Aorta (tissue), 5 donors: ENCODE measurements around the gene SNU13. TPM values are rescaled to one million over a fixed set of nuclear protein-coding genes. Genes with fewer than 3 reads are reported as not detected.

Experiments
- ATAC-seq: fragments of 200-7000 bp; cut with Tn5 transposase; one replicate; pipeline ENCODE4 v1.9.1; 2022; ENCODE audit warnings: moderate library complexity; ENCODE audit not compliant: low FRiP score
- DNase-seq, 2 donors: peaks; one replicate each; pipeline ENCODE4 v3.0.0-alpha.2; 2020
- H3K27ac ChIP-seq, 2 donors: one replicate each; pipeline ENCODE4 v1.5.1; 2013; ENCODE audit warnings: low read length in 2 of 2, mild to moderate bottlenecking in 2 of 2, moderate library complexity in 2 of 2, control low read depth in 1 of 2, inconsistent platforms in 1 of 2, low read depth in 1 of 2
- H3K27me3 ChIP-seq, 2 donors: one replicate each; pipeline ENCODE4 v1.6.1; 2013; ENCODE audit warnings: control low read depth in 1 of 2, low read length in 1 of 2, mild to moderate bottlenecking in 1 of 2, moderate library complexity in 1 of 2; ENCODE audit not compliant: insufficient read depth in 2 of 2, control insufficient read depth in 1 of 2
- H3K36me3 ChIP-seq, 2 donors: one replicate each; pipeline ENCODE4 v1.6.1; 2013; ENCODE audit warnings: control low read depth in 1 of 2, low read length in 1 of 2, mild to moderate bottlenecking in 1 of 2; ENCODE audit not compliant: insufficient read depth in 2 of 2, control insufficient read depth in 1 of 2
- H3K4me1 ChIP-seq, 2 donors: one replicate each; pipeline ENCODE4 v1.6.1; 2013; ENCODE audit warnings: low read length in 2 of 2, control low read depth in 1 of 2, mild to moderate bottlenecking in 1 of 2, moderate library complexity in 1 of 2; ENCODE audit not compliant: insufficient read depth in 2 of 2, control insufficient read depth in 1 of 2
- H3K4me3 ChIP-seq, 2 donors: one replicate each; pipeline ENCODE4 v1.5.1; 2013; ENCODE audit warnings: low read length in 2 of 2, control low read depth in 1 of 2, mild to moderate bottlenecking in 1 of 2
- H3K9me3 ChIP-seq: one replicate; pipeline ENCODE4 v1.6.1; 2013; ENCODE audit warnings: mild to moderate bottlenecking, low read length; ENCODE audit not compliant: control insufficient read depth
- WGBS, 2 donors: extraction: QIAGEN DNeasy Blood & Tissue Kit; methylation state at CpG; one replicate each; pipeline ENCODE4 v1.1.7; 2013; 5-methylcytosine and 5-hydroxymethylcytosine counted together
- intact Hi-C, 2 donors: fragments of 100-400 bp; cut with DNase I; formaldehyde crosslinking; loops; one replicate each; pipeline versions ENCODE4 v1.14.2 to v1.15.0; 2022
- polyA plus RNA-seq, 2 donors: library from polyadenylated mRNA; stranded (reverse); fragments of 200-250 nt; gene quantifications; one replicate each; pipeline ENCODE4 v1.2.3, GENCODE V29; 2013
- total RNA-seq, 2 donors: library from RNA; stranded (reverse); fragmentation: NEBNext Ultra II Directional; extraction: Animal tissue kit (Norgen Biotek cat#: 25700); gene quantifications; one replicate each; pipeline ENCODE4 v1.2.1, GENCODE V29; 2021
- donor health status: healthy with polysubstance abuse.
- donor health status: Bipolar disorder and iron deficiency.
- donor health status: DM: no; HTN: no; CAD: no.
- donor health status: DM: no; HTN: no; CAD: no.
- donor health status: DM: yes; HTN: yes; CAD: no.

SNU13 gene
- total and polyA plus RNA-seq, 4 donors: 82.8 to 105 (median 92.3) TPM

DNA sequence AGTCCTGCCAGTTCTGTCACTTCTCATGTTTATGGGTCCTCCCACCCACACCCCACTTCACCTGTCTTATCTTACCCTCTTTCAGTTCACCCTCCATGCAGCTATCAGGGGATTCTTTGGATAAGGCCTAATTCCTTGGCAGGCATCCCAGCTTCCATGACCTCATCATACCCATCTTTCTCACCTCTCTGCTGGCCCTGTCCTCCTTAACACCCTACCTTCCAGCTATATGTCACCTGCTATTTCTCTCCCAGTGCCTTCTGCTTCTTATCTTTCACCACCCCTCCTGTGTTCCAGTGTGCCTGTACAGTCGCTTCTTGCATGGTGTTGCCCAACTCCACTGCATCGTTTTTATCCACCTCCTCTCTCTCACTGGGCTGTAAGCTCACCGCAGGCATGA, 28.3 kb downstream of the SNU13 start:
- intact Hi-C loops: no loop called here
- no peak overlapping the region for H3K27ac ChIP-seq
- no peaks in the 10 kb centered on the region for H3K4me1 ChIP-seq
- H3K9me3 ChIP-seq: no peaks in the 10 kb centered on the region
- H3K4me3 ChIP-seq: no peak overlapping the region
- 89 to 90% methylated on average over 3 of the region's 3 CpGs for WGBS, 2 donors
- no peaks in the 10 kb centered on the region for H3K27me3 ChIP-seq
- no peak for DNase-seq
- H3K36me3 ChIP-seq: peaks cover 22 to 23% of the 10 kb centered on the region in 2 donors
- ATAC-seq: no peak

DNA sequence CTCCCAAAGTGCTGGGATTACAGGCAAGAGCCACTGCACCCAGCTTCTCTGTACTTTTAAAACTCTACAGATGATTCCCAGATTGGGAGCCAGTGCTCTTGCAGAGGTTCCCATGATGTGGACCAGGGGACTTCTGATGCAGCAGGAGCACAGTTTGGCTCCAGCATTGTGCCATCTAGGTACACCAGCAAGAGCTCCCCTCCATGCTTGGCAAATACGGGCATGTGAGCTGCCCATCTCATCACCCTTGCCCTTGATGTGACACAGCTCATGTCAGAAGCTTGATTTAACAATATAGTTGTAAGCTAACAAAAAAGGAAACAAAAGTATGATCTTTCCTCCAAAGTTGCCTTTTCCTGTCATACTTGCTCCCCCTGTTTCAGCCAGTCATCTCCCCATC, 28.7 kb downstream of the SNU13 start:
- H3K4me3 ChIP-seq: no peak overlapping the region
- no peak overlapping the region for H3K27ac ChIP-seq
- ATAC-seq: no peak
- H3K27me3 ChIP-seq: no peaks in the 10 kb centered on the region
- no peak for DNase-seq
- no peaks in the 10 kb centered on the region for H3K4me1 ChIP-seq
- WGBS, 2 donors: 84 to 88% methylated on average over 1 of the region's 1 CpG
- no peaks in the 10 kb centered on the region for H3K9me3 ChIP-seq
- intact Hi-C loops: no loop called here
- peaks cover 23 to 24% of the 10 kb centered on the region in 2 donors for H3K36me3 ChIP-seq

DNA sequence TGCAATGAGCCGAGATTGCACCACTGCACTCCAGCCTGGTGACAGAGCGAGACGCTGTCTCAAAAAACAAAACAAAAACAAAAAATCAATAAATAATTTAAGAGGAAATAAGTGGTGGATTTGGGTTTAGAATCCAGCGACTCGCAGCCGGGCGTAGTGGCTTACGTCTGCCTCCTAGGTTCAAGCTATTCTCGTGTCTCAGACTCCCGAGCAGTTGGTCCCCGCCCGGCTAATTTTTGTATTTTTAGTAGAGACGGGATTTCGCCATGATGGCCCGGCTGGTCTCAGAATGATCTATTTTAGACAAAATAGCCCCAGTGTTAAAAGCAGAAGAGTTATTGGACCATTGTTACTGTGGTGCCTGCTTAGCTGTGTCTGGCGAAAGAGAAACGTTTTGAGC, 29.8 kb downstream of the SNU13 start:
- WGBS, 2 donors: 92 to 94% methylated on average over 17 of the region's 17 CpGs
- no peaks in the 10 kb centered on the region for H3K4me1 ChIP-seq
- peaks cover 23 to 26% of the 10 kb centered on the region in 2 donors for H3K36me3 ChIP-seq
- no peak overlapping the region for H3K27ac ChIP-seq
- no peaks in the 10 kb centered on the region for H3K27me3 ChIP-seq
- ATAC-seq (no peak), DNase-seq (no peak)
- intact Hi-C loops: no loop called here
- no peak overlapping the region for H3K4me3 ChIP-seq
- no peaks in the 10 kb centered on the region for H3K9me3 ChIP-seq

DNA sequence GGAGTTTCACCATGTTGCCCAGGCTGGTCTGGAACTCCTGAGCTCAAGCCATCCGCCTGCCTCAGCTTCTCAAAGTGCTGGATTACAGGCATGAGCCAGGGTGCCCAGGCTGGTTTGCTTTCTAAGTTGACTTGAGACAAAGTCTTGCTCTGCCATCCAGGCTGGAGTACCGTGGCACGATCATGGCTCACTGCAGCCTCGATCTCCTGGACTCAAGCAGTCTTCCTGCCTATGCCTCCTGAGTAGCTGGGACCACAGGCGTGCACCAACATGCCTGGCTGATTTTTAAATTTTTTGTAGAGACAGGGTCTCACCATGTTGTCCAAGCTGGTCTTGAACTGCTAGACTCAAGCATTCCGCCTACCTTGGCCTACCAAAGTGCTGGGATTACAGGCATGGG, 31.0 kb downstream of the SNU13 start:
- 96 to 97% methylated on average over 6 of the region's 6 CpGs for WGBS, 2 donors
- Histone ChIP-seq H3K27me3 (no peaks in the 10 kb centered on the region), H3K9me3 (no peaks in the 10 kb centered on the region), H3K4me1 (no peaks in the 10 kb centered on the region), H3K27ac (no peak overlapping the region), H3K4me3 (no peak overlapping the region), H3K36me3 (peaks cover 26 to 27% of the 10 kb centered on the region in 2 donors)
- intact Hi-C loops: no loop called here
- peak in 1 of 2 donors; percentile 63 for DNase-seq
- no peak for ATAC-seq

DNA sequence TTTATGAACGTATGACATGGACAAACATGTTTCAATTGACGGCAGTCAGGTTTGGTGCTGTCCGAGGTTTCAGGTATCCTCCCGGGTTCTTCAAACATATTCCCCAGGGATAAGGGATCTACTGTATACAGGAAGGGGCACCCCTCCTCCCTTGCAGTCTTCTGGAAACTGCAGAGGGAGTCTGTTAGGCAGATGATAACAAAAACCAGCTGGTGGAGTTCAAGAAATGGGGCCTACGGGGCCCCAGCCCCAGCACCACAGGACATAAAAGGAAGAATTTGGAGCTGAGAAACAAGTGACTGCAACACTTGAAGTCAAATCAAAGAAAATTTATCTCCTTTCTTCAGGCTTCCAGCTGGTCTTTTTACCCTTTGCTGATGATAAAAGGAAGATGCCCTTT, 32.1 kb downstream of the SNU13 start:
- H3K27me3 ChIP-seq: no peaks in the 10 kb centered on the region
- WGBS, 2 donors: 64 to 67% methylated on average over 5 of the region's 5 CpGs
- H3K4me3 ChIP-seq: no peak overlapping the region
- H3K27ac ChIP-seq: no peak overlapping the region
- H3K4me1 ChIP-seq: no peaks in the 10 kb centered on the region
- no peaks in the 10 kb centered on the region for H3K9me3 ChIP-seq
- intact Hi-C loops: no loop called here
- H3K36me3 ChIP-seq: peaks cover 27 to 29% of the 10 kb centered on the region in 2 donors
- ATAC-seq (no peak), DNase-seq (no peak)

DNA sequence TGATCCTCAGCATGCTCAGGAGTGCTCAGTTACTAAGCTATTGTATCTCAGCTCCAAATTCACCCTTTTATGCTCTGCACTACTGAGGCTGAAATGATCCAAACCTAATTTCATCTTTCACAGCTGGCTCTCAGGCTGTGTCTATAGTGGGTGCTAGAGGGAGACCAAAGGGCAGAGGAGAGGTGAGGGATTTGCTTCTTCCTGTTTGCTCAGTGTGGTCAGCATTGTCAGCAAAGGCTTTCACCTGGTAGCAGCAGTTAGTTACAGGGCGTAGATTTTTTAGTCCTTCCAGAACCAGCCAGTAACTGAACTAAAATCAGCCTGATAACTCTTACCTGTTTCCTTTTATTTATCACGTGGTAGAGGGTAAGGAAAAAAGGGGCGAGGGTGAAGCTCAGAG, 34.3 kb downstream of the SNU13 start:
- no peak overlapping the region for H3K27ac ChIP-seq
- intact Hi-C loops: no loop called here
- peaks cover 16 to 31% of the 10 kb centered on the region in 2 donors for H3K36me3 ChIP-seq
- 86 to 90% methylated on average over 3 of the region's 3 CpGs for WGBS, 2 donors
- H3K4me3 ChIP-seq: no peak overlapping the region
- H3K27me3 ChIP-seq: no peaks in the 10 kb centered on the region
- DNase-seq (no peak), ATAC-seq (no peak)
- H3K9me3 ChIP-seq: no peaks in the 10 kb centered on the region
- H3K4me1 ChIP-seq: no peaks in the 10 kb centered on the region

DNA sequence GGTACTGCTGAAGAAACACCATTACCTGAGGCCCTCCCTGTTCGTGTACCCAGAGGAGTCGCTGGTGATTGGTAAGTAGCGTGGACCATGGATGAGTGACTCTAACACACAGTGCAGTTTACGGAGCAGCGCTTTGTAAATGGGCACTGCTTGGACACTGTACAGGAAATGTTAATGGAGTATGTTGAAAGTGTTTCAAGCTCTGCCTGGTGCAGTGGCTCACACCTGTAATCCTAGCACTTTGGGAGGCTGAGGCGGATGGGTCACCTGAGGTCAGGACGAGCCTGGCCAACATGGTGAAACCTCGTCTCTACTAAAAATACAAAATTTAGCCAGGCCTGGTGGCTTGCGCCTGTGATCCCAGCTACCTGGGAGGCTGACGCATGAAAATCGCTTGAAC, 37.8 kb downstream of the SNU13 start:
- Histone ChIP-seq H3K36me3 (peaks cover 4 to 27% of the 10 kb centered on the region in 2 donors), H3K4me3 (no peak overlapping the region), H3K27ac (no peak overlapping the region), H3K27me3 (no peaks in the 10 kb centered on the region), H3K9me3 (no peaks in the 10 kb centered on the region), H3K4me1 (no peaks in the 10 kb centered on the region)
- 87 to 91% methylated on average over 11 of the region's 11 CpGs for WGBS, 2 donors
- intact Hi-C loops: no loop called here
- DNase-seq (no peak), ATAC-seq (no peak)

DNA sequence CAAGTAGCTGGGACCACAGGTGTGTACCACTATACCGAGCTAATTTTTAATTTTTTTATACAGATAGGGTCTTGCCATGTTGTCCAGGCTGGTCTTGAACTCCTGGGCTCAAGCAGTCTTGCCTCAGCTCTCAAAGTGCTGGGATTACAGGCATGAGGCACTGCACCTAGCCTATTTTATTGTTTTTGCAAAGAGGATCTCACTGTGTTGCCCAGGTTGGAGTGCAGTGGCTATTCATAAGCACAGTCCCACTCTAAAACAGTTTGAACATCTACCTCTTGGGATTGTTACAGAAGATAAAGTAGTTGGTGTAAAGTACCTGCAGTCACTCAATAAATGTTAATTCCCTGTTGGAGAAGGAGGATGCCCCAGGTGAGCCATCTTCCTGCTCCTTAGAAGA, 38.4 kb downstream of the SNU13 start:
- ATAC-seq (no peak), DNase-seq (no peak)
- H3K27me3 ChIP-seq: no peaks in the 10 kb centered on the region
- intact Hi-C loops: no loop called here
- no peak overlapping the region for H3K27ac ChIP-seq
- H3K9me3 ChIP-seq: no peaks in the 10 kb centered on the region
- H3K4me1 ChIP-seq: no peaks in the 10 kb centered on the region
- peaks cover 4 to 25% of the 10 kb centered on the region in 2 donors for H3K36me3 ChIP-seq
- 83 to 96% methylated on average over 1 of the region's 1 CpG for WGBS, 2 donors
- no peak overlapping the region for H3K4me3 ChIP-seq

DNA sequence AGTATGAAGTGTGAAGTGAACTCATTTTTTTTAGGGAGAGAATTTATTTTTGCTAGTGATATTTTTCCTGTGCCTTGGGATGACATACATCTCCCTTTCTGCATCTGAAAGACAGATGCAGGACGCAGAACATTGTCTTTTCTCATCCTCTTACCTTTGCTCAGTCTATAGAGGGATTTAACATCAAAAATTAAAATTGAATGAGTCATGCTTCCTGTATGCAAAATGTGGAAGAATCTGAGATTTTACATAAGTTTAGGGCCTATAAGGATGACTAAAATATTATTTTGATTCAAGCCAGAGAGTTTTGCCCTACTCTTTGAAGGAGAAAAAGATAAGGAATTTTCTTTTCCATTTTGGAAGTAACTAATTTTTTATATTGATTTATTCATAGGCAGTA, 40.2 kb downstream of the SNU13 start:
- intact Hi-C loops: no loop called here
- Histone ChIP-seq H3K27ac (no peak overlapping the region), H3K9me3 (no peaks in the 10 kb centered on the region), H3K4me1 (no peaks in the 10 kb centered on the region), H3K4me3 (no peak overlapping the region), H3K27me3 (no peaks in the 10 kb centered on the region), H3K36me3 (peaks cover 0 to 15% of the 10 kb centered on the region in 2 donors)
- ATAC-seq (no peak), DNase-seq (no peak)
- 90 to 96% methylated on average over 1 of the region's 1 CpG for WGBS, 2 donors
